Mammary epithelial cell (primary cell): Measurements from ENCODE around the gene BAZ1B.

Source experiments
- CTCF ChIP-seq, 2 donors: IDR thresholded peaks in 1 of 2; conservative IDR thresholded peaks in 1 of 2; 2 replicates each; pipeline ENCODE4 v1.5.1; 2011 to 2012; ENCODE audit warnings: inconsistent platforms in 2 of 2, low read length in 2 of 2, mild to moderate bottlenecking in 2 of 2, control low read depth in 1 of 2, low read depth in 1 of 2; ENCODE audit not compliant: insufficient read depth in 1 of 2; ENCODE audit errors: extremely low read depth in 1 of 2
- EZH2 ChIP-seq: IDR thresholded peaks from 2 replicates; pipeline ENCODE4 v1.6.1; 2012; ENCODE audit warnings: low read length, inconsistent platforms, borderline replicate concordance

- TF ChIP-seq CTCF (conservative IDR thresholded peaks at IDR 0.05 in 1 of 2, IDR thresholded peaks at IDR 0.05 in 1 of 2; ENCODE audit: extremely low read depth in 1 of 2, insufficient read depth in 1 of 2, low read depth in 1 of 2, low read length in 2 of 2) (no peak), EZH2 (no peak)
These were observed 5.1 kb upstream of the BAZ1B start for GRCh38 chr7:73526896-73527821.
